Ishikawa (cell line): ENCODE data around the gene MED15.

Experiments
- CEBPB ChIP-seq: IDR thresholded peaks from 2 replicates; pipeline ENCODE4 v1.6.1; 2012
- CREB1 ChIP-seq: IDR thresholded peaks from 2 replicates; pipeline ENCODE4 v1.6.1; 2012; ENCODE audit warnings: low read depth
- EGR1 ChIP-seq: IDR thresholded peaks from 2 replicates; pipeline ENCODE4 v1.6.1; 2012
- EP300 ChIP-seq: IDR thresholded peaks from 2 replicates; pipeline ENCODE4 v1.6.1; 2012; ENCODE audit warnings: borderline replicate concordance
- FOXM1 ChIP-seq: IDR thresholded peaks from 2 replicates; pipeline ENCODE4 v1.6.1; 2012; ENCODE audit warnings: low read depth, borderline replicate concordance
- MAX ChIP-seq: IDR thresholded peaks from 2 replicates; pipeline ENCODE4 v1.6.1; 2012
- NFIC ChIP-seq: IDR thresholded peaks from 2 replicates; pipeline ENCODE4 v1.6.1; 2012
- RAD21 ChIP-seq: IDR thresholded peaks from 2 replicates; pipeline ENCODE4 v1.6.1; 2012; ENCODE audit warnings: low read depth
- REST ChIP-seq: IDR thresholded peaks from 2 replicates; pipeline ENCODE4 v1.6.1; 2012; ENCODE audit warnings: low read depth, mild to moderate bottlenecking
- TAF1 ChIP-seq: IDR thresholded peaks from 2 replicates; pipeline ENCODE4 v1.6.1; 2012; ENCODE audit warnings: low read depth, mild to moderate bottlenecking
- TEAD4 ChIP-seq: IDR thresholded peaks from 2 replicates; pipeline ENCODE4 v1.6.1; 2012
- USF1 ChIP-seq: IDR thresholded peaks from 2 replicates; pipeline ENCODE4 v1.6.1; 2012
- YY1 ChIP-seq: IDR thresholded peaks from 2 replicates; pipeline ENCODE4 v1.6.1; 2012; ENCODE audit warnings: low read depth
- ZBTB7A ChIP-seq: IDR thresholded peaks from 2 replicates; pipeline ENCODE4 v1.6.1; 2012; ENCODE audit warnings: low read depth

GRCh38 chr22:20537325-20537756 lies 29.9 kb downstream of the MED15 start:
- no peak for TF ChIP-seq TAF1
- TF ChIP-seq REST: no peak
- TF ChIP-seq CREB1: no peak
- TF ChIP-seq EP300: no peak
- TF ChIP-seq YY1: no peak
- no peak for TF ChIP-seq RAD21
- TF ChIP-seq TEAD4: no peak
- no peak for TF ChIP-seq EGR1
- no peak for TF ChIP-seq NFIC
- TF ChIP-seq FOXM1: no peak
- no peak for TF ChIP-seq ZBTB7A
- no peak for TF ChIP-seq CEBPB
- TF ChIP-seq MAX: no peak
- no peak for TF ChIP-seq USF1
